ENCODE results near the gene TNNI3K. TPM values are rescaled to one million over a fixed set of nuclear protein-coding genes. Genes with fewer than 3 reads are reported as not detected.

The TNNI3K gene
- polyA plus RNA-seq, 1 donor (not counting 4 experiments of a cell fraction or from before 2014, with no cell fraction given): 0.41 TPM

DNA sequence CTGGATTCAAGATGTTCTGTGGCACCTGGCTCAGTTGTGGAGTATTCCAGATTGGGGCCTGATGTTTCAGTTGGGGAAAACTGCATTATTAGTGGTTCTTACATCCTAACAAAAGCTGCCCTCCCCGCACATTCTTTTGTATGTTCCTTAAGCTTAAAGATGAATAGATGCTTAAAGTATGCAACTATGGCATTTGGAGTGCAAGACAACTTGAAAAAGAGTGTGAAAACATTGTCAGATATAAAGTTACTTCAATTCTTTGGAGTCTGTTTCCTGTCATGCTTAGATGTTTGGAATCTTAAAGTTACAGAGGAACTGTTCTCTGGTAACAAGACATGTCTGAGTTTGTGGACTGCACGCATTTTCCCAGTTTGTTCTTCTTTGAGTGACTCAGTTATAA, 29.9 kb upstream of the TNNI3K start:
- no peak overlapping the region for H3K4me3 ChIP-seq (ENCODE audit: control insufficient read depth in 2 of 3, extremely low read depth in 1 of 3, insufficient read depth in 2 of 3, low read depth in 1 of 3, low read length in 3 of 3)
- dilution Hi-C loops (cut with MboI; ENCODE audit: extremely low pct_ligation_motif_present, low sequenced_read_pairs): no loop called here
- FAIRE-seq (no peak), DNase-seq (ENCODE audit: low read depth, low spot score) (no peak)
- H3K79me2 ChIP-seq (ENCODE audit: control insufficient read depth, insufficient read depth, low read length): no peaks in the 10 kb centered on the region
- H3K36me3 ChIP-seq (ENCODE audit: control insufficient read depth in 2 of 2, extremely low read depth in 1 of 2, insufficient read depth in 2 of 2, low read length in 2 of 2): peaks cover 0 to 2% of the 10 kb centered on the region in 2 experiments
- H3K9me3 ChIP-seq (ENCODE audit: control insufficient read depth, low read depth, low read length): no peaks in the 10 kb centered on the region
- no peak for TF ChIP-seq EZH2 (IDR thresholded peaks at IDR 0.05; ENCODE audit: low read length)
- TF ChIP-seq, protein P1, sequence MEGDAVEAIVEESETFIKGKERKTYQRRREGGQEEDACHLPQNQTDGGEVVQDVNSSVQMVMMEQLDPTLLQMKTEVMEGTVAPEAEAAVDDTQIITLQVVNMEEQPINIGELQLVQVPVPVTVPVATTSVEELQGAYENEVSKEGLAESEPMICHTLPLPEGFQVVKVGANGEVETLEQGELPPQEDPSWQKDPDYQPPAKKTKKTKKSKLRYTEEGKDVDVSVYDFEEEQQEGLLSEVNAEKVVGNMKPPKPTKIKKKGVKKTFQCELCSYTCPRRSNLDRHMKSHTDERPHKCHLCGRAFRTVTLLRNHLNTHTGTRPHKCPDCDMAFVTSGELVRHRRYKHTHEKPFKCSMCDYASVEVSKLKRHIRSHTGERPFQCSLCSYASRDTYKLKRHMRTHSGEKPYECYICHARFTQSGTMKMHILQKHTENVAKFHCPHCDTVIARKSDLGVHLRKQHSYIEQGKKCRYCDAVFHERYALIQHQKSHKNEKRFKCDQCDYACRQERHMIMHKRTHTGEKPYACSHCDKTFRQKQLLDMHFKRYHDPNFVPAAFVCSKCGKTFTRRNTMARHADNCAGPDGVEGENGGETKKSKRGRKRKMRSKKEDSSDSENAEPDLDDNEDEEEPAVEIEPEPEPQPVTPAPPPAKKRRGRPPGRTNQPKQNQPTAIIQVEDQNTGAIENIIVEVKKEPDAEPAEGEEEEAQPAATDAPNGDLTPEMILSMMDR (optimal IDR thresholded peaks at IDR 0.05 in 1 of 3, IDR thresholded peaks at IDR 0.05 in 1 of 3, conservative IDR thresholded peaks at IDR 0.05 in 1 of 3; ENCODE audit: extremely low read depth in 1 of 3, insufficient read depth in 2 of 3, low read length in 3 of 3): no peak
- no peaks in the 10 kb centered on the region for H3K9me1 ChIP-seq (ENCODE audit: control insufficient read depth, extremely low read depth, insufficient read depth, low read length)
- H3K27ac ChIP-seq (ENCODE audit: control insufficient read depth, insufficient read depth, low read length): no peak overlapping the region
- no peak overlapping the region for H2AFZ ChIP-seq (ENCODE audit: control insufficient read depth, low read length)
- no peaks in the 10 kb centered on the region for H4K20me1 ChIP-seq (ENCODE audit: control insufficient read depth, extremely low read depth, insufficient read depth, low read length)
- H3K9ac ChIP-seq (ENCODE audit: control insufficient read depth, extremely low read depth, insufficient read depth, low read length): no peak overlapping the region
- no peaks in the 10 kb centered on the region for H3K27me3 ChIP-seq (ENCODE audit: control insufficient read depth, extremely low read depth, insufficient read depth, low read length)
- H3K4me2 ChIP-seq (ENCODE audit: control insufficient read depth, extremely low read depth, insufficient read depth, low read depth, low read length): no peak overlapping the region
- H3K4me1 ChIP-seq (ENCODE audit: control insufficient read depth, extremely low read depth, insufficient read depth, low read length): no peaks in the 10 kb centered on the region

- TF ChIP-seq EZH2 (IDR thresholded peaks at IDR 0.05; ENCODE audit: low read length): no peak
- TF ChIP-seq, protein P1 (optimal IDR thresholded peaks at IDR 0.05 in 1 of 3, IDR thresholded peaks at IDR 0.05 in 1 of 3, conservative IDR thresholded peaks at IDR 0.05 in 1 of 3; ENCODE audit: extremely low read depth in 1 of 3, insufficient read depth in 2 of 3, low read length in 3 of 3): no peak
- Histone ChIP-seq H3K79me2 (ENCODE audit: control insufficient read depth, insufficient read depth, low read length) (no peaks in the 10 kb centered on the region), H3K4me2 (ENCODE audit: control insufficient read depth, extremely low read depth, insufficient read depth, low read depth, low read length) (no peak overlapping the region), H2AFZ (ENCODE audit: control insufficient read depth, low read length) (no peak overlapping the region), H3K9ac (ENCODE audit: control insufficient read depth, extremely low read depth, insufficient read depth, low read length) (no peak overlapping the region), H3K36me3 (ENCODE audit: control insufficient read depth in 2 of 2, extremely low read depth in 1 of 2, insufficient read depth in 2 of 2, low read length in 2 of 2) (no peaks in the 10 kb centered on the region), H4K20me1 (ENCODE audit: control insufficient read depth, extremely low read depth, insufficient read depth, low read length) (no peaks in the 10 kb centered on the region), H3K27ac (ENCODE audit: control insufficient read depth, insufficient read depth, low read length) (no peak overlapping the region), H3K4me3 (ENCODE audit: control insufficient read depth in 2 of 3, extremely low read depth in 1 of 3, insufficient read depth in 2 of 3, low read depth in 1 of 3, low read length in 3 of 3) (no peak overlapping the region), H3K27me3 (ENCODE audit: control insufficient read depth, extremely low read depth, insufficient read depth, low read length) (no peaks in the 10 kb centered on the region), H3K4me1 (ENCODE audit: control insufficient read depth, extremely low read depth, insufficient read depth, low read length) (no peaks in the 10 kb centered on the region), H3K9me1 (ENCODE audit: control insufficient read depth, extremely low read depth, insufficient read depth, low read length) (no peaks in the 10 kb centered on the region), H3K9me3 (ENCODE audit: control insufficient read depth, low read depth, low read length) (no peaks in the 10 kb centered on the region)
- DNase-seq (ENCODE audit: low read depth, low spot score) (no peak), FAIRE-seq (no peak)
- dilution Hi-C loops (cut with MboI; ENCODE audit: extremely low pct_ligation_motif_present, low sequenced_read_pairs): no loop called here
These were observed 20.0 kb upstream of the TNNI3K start for GRCh38 chr1:74215229-74215628.
